NB4 (cell line): ENCODE data around the gene SSBP3.

Source experiments
- DNase-seq: peaks from one replicate; pipeline ENCODE4 v3.0.0; 2010; ENCODE audit warnings: low read depth
- H3K4me3 ChIP-seq: one replicate; pipeline ENCODE4 v1.5.1; 2011; ENCODE audit warnings: mild to moderate bottlenecking, low read depth, low read length, moderate library complexity
- CTCF ChIP-seq: IDR thresholded peaks from one replicate; pipeline ENCODE4 v1.5.1; 2012; ENCODE audit warnings: low read depth, low read length
- MAX ChIP-seq: IDR thresholded peaks from 2 replicates; pipeline ENCODE4 v1.6.1; 2011; ENCODE audit warnings: low read depth, low read length
- MYC ChIP-seq: IDR thresholded peaks from 2 replicates; pipeline ENCODE4 v1.6.1; 2011; ENCODE audit warnings: low read depth, low read length
- POLR2A ChIP-seq: IDR thresholded peaks from 2 replicates; pipeline ENCODE4 v1.6.1; 2011; ENCODE audit warnings: mild to moderate bottlenecking; ENCODE audit not compliant: insufficient read length; ENCODE audit errors: extremely low read depth

The SSBP3 gene

GRCh38 chr1:54381524-54381923 is 24.7 kb downstream of the SSBP3 start:
- no peak for DNase-seq
- no peak overlapping the region for H3K4me3 ChIP-seq
- no peak for TF ChIP-seq CTCF

GRCh38 chr1:54380290-54380882 is 25.8 kb downstream of the SSBP3 start:
- TF ChIP-seq POLR2A, result no peak
- H3K4me3 ChIP-seq, result no peak overlapping the region
- DNase-seq, result no peak

GRCh38 chr1:54379555-54380289 is 26.5 kb downstream of the SSBP3 start:
- DNase-seq, result no peak
- no peak overlapping the region for H3K4me3 ChIP-seq
- TF ChIP-seq MYC (no peak), MAX (no peak), POLR2A (no peak), CTCF (no peak)

- H3K4me3 ChIP-seq, result no peak overlapping the region
- DNase-seq, result no peak
- no peak for TF ChIP-seq MAX
- no peak for TF ChIP-seq CTCF
- no peak for TF ChIP-seq POLR2A
- no peak for TF ChIP-seq MYC
Measured at GRCh38 chr1:54378874-54379554, 27.2 kb downstream of the SSBP3 start.

- no peak for TF ChIP-seq MYC
- no peak for TF ChIP-seq POLR2A
- no peak for TF ChIP-seq CTCF
- TF ChIP-seq MAX, result no peak
- H3K4me3 ChIP-seq, result no peak overlapping the region
- DNase-seq, result no peak
Measured at GRCh38 chr1:54378157-54378873, 27.9 kb downstream of the SSBP3 start.

- no peak overlapping the region for H3K4me3 ChIP-seq
- TF ChIP-seq MYC, result no peak
- no peak for TF ChIP-seq POLR2A
- no peak for TF ChIP-seq MAX
- no peak for DNase-seq
Measured at GRCh38 chr1:54377040-54377691, 29.0 kb downstream of the SSBP3 start.
